ENCODE results near the gene HHIPL1.
A peak's percentile ranks its signal among the peaks of the same experiment; 100 is the strongest.

The HHIPL1 gene

GRCh38 chr14:99644723-99645544, at the start of gene HHIPL1:
Gene HHIPL1 (plus strand): TSS chr14:99645129. CDS start chr14:99645208, 79 bp downstream.
- DNase-seq (ENCODE audit: low read depth in 1 of 2, low spot score in 1 of 2) = no peak

GRCh38 chr14:99595524-99595923, 49.4 kb upstream of the HHIPL1 start:
- DNase-seq (ENCODE audit: low read depth in 1 of 2, low spot score in 1 of 2) = no peak

GRCh38 chr14:99596071-99596627, 48.8 kb upstream of the HHIPL1 start:
- DNase-seq (ENCODE audit: low read depth in 1 of 2, low spot score in 1 of 2) = no peak

GRCh38 chr14:99596772-99597171, 48.2 kb upstream of the HHIPL1 start:
- DNase-seq (ENCODE audit: low read depth in 1 of 2, low spot score in 1 of 2) = no peak

GRCh38 chr14:99597911-99598600, 46.9 kb upstream of the HHIPL1 start:
- no peak for DNase-seq (ENCODE audit: low read depth in 1 of 2, low spot score in 1 of 2)

- no peak for DNase-seq (ENCODE audit: low read depth in 1 of 2, low spot score in 1 of 2)
These were observed 46.2 kb upstream of the HHIPL1 start for GRCh38 chr14:99598774-99599173.

- DNase-seq (ENCODE audit: low read depth in 1 of 2, low spot score in 1 of 2) = no peak
These were observed 45.5 kb upstream of the HHIPL1 start for GRCh38 chr14:99599393-99599792.

GRCh38 chr14:99600232-99600888, 44.6 kb upstream of the HHIPL1 start:
- no peak for DNase-seq (ENCODE audit: low read depth in 1 of 2, low spot score in 1 of 2)

GRCh38 chr14:99601361-99601831, 43.5 kb upstream of the HHIPL1 start:
- no peak for DNase-seq (ENCODE audit: low read depth in 1 of 2, low spot score in 1 of 2)

GRCh38 chr14:99602054-99602787, 42.7 kb upstream of the HHIPL1 start:
- no peak for DNase-seq (ENCODE audit: low read depth in 1 of 2, low spot score in 1 of 2)

GRCh38 chr14:99602788-99603415, 42.0 kb upstream of the HHIPL1 start:
- DNase-seq (ENCODE audit: low read depth in 1 of 2, low spot score in 1 of 2) = no peak

- DNase-seq (ENCODE audit: low read depth in 1 of 2, low spot score in 1 of 2) = peak in 1 of 2 donors; percentile 27
These were observed 41.3 kb upstream of the HHIPL1 start, which contains the start of gene CCDC85C for GRCh38 chr14:99603471-99604277. Gene CCDC85C (minus strand): TSS chr14:99604207. CDS start chr14:99603959, 248 bp downstream.

- peak; percentile 89 to 95 for DNase-seq (ENCODE audit: low read depth in 1 of 2, low spot score in 1 of 2)
These were observed 40.6 kb upstream of the HHIPL1 start for GRCh38 chr14:99604278-99604765.

GRCh38 chr14:99604766-99605298, 40.1 kb upstream of the HHIPL1 start:
- peak in 1 of 2 donors; percentile 15 for DNase-seq (ENCODE audit: low read depth in 1 of 2, low spot score in 1 of 2)

- DNase-seq (ENCODE audit: low read depth in 1 of 2, low spot score in 1 of 2) = peak; percentile 65 to 72
These were observed 39.5 kb upstream of the HHIPL1 start for GRCh38 chr14:99605299-99605961.

GRCh38 chr14:99606359-99606758, 38.6 kb upstream of the HHIPL1 start:
- DNase-seq (ENCODE audit: low read depth in 1 of 2, low spot score in 1 of 2) = no peak

- DNase-seq (ENCODE audit: low read depth in 1 of 2, low spot score in 1 of 2) = no peak
These were observed 36.3 kb upstream of the HHIPL1 start for GRCh38 chr14:99608591-99608990.
